Endothelial cell of coronary artery (primary cell): Measurements from ENCODE around the gene PCBP1. TPM values are rescaled to one million over a fixed set of nuclear protein-coding genes. Genes with fewer than 3 reads are reported as not detected.

Experiments
- total RNA-seq: library from RNA; depleted of rRNA; stranded (reverse); fragments of >200 nt; gene quantifications from 2 replicates; pipeline ENCODE4 v1.2.3, GENCODE V29; 2014

The PCBP1 gene
- total RNA-seq = 29.7 and 44.0 TPM in 2 replicates

GRCh38 chr2:70086838-70087701 lies at the start of gene PCBP1:
TSS of gene PCBP1 (plus strand) at chr2:70087477. CDS start at chr2:70087744, 267 bp downstream.

Other genes with a start within 250 kb of the PCBP1 start
- 28.2 and 28.7 TPM in 2 replicates for gene SNRNP27, start 193.5 kb upstream of the PCBP1 start, total RNA-seq
- 2.8 and 5.2 TPM in 2 replicates for gene MXD1, start 172.4 kb upstream of the PCBP1 start, total RNA-seq
- 0.09 TPM in 2 replicates for gene ASPRV1, start 125.8 kb upstream of the PCBP1 start, total RNA-seq
- gene C2orf42, start 103.5 kb downstream of the PCBP1 start, total RNA-seq = 10.6 and 15.1 TPM in 2 replicates
- gene TIA1, start 161.2 kb downstream of the PCBP1 start, total RNA-seq = 137 and 162 TPM in 2 replicates
- 20.2 and 35.8 TPM in 2 replicates for gene PCYOX1, start 170.7 kb downstream of the PCBP1 start, total RNA-seq
- 204 and 279 TPM in 2 replicates for gene SNRPG, start 206.3 kb downstream of the PCBP1 start, total RNA-seq
- gene FAM136A, start 214.6 kb downstream of the PCBP1 start, total RNA-seq = 23.3 and 36.4 TPM in 2 replicates